Stimulated activated CD8-positive, alpha-beta memory T cell treated with anti-CD3 and anti-CD28 coated beads, Interleukin-7, amount 100 ng/mL, for 24 hours (primary cell): ENCODE data around the gene NCEH1.
"Not testable (repeated sequence)": the region's sequence is repeated elsewhere in the genome, so short reads cannot be mapped to it uniquely, and the experiment has no call there.

ENCODE experiments used
- DNase-seq: peaks from one replicate; pipeline ENCODE4 v3.0.0-alpha.2; 2020; ENCODE audit warnings: low read depth

The NCEH1 gene

GRCh38 chr3:172676196-172676922 lies 34.5 kb downstream of the NCEH1 start:
- no peak for DNase-seq

DNA sequence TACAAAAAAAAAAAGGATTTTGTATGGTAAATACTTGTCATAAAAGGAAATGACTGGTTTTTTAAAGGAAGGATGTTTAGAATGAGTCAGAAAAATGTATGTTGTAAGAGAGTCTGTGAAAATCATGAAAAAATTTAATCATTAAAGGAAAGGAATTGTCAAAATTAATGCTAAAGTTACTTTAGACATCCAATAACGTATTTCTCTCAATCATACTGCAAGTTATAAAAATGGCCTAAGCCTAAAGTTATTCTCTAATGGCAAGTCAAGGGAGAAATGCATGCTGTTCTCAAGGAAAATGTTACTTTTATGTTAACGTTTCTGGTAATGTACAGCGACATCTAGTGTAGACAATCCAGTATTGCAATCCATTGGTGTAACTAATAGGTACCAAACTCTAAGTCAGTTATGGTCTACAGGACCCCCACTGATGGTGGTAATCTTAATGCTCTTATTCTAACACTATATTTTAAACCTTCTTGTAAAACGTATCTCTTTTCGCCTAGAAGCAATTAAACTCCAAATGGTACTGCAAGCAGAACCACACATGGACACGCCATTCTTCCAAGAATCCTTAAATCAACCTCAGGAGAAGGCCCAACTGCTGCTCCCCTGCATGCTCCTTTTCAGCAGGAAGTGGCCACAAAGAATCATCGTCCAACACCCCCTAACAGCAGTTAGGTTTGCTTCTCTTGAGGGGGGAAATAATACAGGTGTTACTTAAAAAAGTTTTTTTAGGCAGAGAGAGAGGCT lies 35.2 kb downstream of the NCEH1 start:
- no peak for DNase-seq

DNA sequence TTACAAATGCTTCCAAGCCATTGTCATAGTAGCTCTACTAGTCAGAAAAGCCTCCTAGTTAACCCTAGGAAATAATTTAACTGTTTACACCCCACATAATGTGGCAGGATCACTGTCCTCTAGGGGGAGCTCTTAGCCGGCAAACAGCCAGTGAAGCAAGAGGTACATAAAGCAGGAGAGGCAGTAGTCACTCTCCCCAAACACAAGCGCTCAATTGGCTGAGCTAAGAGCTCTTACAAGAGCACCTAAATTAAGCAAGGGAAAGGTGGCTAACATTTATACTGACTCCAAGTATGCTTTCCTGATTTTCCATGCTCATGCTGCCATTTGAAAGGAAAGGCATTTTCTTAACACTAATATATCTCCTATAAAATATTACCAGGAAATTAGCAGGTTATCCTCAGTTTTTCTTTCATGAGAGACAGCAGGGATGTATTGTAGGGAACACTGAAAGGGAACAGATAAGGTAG lies 37.6 kb downstream of the NCEH1 start:
- DNase-seq = peak; percentile 27

- DNase-seq = no peak
Measured at GRCh38 chr3:172669021-172669420, 41.8 kb downstream of the NCEH1 start.

GRCh38 chr3:172666873-172667694 lies 43.8 kb downstream of the NCEH1 start:
- DNase-seq = peak; percentile 56

- DNase-seq = no peak
Measured at GRCh38 chr3:172666181-172666872, 44.5 kb downstream of the NCEH1 start.

DNA sequence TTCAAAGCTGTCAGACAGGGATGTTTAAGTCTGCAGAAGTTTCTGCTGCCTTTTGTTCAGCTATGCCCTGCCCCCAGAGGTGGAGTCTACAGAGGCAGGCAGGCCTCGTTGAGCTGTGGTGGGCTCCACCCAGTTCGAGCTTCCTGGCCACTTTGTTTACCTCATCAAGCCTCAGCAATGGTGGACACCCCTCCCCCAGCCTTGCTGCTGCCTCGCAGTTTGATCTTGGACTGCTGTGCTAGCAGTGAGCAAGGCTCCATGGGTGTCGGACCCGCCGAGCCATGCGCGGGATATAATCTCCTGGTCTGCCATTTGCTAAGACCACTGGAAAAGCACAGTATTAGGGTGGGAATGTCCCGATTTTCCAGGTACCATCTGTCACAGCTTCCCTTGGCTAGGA lies 45.4 kb downstream of the NCEH1 start:
- not testable (repeated sequence) for DNase-seq

- DNase-seq = not testable (repeated sequence)
Measured at GRCh38 chr3:172660421-172660820, 50.4 kb downstream of the NCEH1 start.

DNA sequence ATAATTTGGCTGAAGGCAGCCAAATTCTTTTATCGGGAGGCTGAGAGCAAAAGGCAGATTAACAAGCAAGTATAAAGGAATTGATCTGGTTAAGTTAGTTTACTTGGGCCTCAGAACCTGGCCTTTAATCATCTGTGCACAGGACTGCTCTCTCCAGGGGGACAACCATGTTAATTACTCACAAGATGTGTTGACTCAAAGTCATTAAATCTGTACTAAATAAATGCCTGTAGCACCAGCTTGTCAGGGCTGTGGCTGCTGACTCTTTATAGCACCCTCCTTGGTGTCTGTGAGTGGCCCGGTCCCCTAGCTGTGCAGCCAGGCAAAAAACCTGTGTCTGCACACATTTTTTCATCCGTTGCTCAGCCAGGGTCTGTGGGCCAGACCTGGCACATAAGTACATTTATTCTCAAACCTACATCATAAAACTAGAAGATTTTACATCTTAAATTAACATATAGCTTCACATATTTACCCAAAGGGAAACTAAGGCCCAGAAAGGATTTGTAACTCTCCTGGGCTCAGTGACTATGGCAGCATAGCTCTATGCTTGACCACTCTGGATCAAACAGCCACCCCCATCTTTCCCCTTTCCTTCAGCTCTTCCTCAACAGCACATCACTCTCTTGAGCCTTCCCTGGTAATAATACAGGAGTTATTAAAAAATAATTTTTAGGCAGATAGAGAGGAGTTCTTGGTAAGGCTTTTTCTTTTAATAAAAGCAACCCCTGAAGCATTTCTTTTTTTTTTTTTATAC lies 51.4 kb downstream of the NCEH1 start:
- DNase-seq = no peak

DNA sequence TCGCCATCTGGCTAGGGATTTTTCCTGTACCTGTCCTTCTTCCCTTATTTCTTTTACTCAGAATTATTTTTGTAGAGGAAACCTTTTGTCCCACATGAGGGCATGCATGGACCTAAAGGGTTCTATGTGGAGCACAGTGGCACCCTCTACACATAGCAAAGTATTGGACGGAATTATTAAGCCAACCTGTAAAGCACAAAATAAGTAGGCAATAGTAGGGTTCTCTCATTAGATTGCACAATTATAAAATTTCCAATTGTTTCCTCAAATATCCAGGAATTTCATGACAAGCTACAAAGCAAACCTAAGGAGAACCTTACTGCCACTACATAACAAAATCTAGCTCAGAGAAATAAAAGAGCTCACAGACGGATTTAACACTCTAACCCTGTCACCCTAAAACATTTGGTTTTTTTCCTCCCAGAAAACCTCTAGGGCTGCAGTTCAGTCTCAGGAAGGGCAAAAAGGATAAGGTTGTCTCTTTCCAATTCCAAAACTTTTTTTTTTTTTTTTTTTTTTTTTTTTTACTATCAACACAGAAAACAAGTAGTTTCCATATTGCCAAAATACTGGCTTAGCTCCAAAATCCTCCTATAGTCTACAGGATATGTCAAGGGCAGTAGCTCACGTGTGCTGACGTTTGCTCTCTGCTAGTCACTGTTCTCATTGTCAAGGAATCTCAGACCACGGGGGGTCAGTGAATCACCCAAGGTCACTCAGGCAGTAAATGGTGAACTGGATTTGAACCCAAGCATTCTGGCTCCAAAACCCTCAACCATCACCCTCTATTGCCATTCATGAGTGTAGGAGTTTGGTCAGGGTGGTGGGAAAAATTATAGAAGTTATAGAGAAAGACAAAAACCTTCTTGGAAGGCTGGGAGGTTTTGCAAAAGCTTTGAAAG lies 52.3 kb downstream of the NCEH1 start:
- DNase-seq = no peak

- DNase-seq = no peak
Measured at GRCh38 chr3:172656602-172657001, 54.3 kb downstream of the NCEH1 start.

DNA sequence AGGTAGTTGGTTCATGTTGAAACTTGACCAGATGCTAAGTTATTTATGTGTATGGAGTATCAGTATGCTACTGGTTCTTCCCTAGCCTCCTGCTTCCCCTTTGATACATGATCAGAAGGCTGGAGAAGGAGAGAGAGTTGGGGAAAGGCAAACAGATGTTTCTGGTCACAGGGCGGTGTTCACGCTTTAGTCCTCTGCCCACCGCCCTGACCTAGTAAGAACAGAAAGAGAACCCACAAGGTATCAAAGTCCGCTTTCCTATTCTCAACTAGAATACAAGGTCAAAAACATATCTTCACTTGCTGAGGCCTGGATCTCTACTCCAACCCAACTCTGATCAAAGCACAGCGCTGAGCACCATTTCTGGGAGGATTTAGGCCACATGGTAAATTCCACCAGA lies 55.5 kb downstream of the NCEH1 start:
- no peak for DNase-seq

DNA sequence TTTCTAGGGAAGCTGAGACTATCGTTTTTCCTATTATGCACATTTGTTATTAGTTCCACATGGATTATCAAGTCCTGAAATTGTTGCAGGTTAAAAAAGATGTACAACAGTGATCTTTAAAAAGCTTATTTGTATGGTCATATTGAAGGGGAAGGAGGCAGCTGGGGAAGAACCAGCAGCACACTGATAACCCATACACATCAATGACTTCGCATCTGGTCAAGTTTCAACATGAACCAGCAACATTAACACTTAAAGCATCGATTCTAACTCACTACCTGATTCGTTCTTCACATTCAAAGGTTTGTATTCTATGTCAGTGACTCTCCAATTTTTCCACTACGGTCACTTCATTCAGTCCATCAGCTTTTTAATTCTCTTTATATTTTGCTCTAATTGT lies 56.4 kb downstream of the NCEH1 start:
- no peak for DNase-seq

GRCh38 chr3:172653004-172653572 lies 57.8 kb downstream of the NCEH1 start:
- no peak for DNase-seq

DNA sequence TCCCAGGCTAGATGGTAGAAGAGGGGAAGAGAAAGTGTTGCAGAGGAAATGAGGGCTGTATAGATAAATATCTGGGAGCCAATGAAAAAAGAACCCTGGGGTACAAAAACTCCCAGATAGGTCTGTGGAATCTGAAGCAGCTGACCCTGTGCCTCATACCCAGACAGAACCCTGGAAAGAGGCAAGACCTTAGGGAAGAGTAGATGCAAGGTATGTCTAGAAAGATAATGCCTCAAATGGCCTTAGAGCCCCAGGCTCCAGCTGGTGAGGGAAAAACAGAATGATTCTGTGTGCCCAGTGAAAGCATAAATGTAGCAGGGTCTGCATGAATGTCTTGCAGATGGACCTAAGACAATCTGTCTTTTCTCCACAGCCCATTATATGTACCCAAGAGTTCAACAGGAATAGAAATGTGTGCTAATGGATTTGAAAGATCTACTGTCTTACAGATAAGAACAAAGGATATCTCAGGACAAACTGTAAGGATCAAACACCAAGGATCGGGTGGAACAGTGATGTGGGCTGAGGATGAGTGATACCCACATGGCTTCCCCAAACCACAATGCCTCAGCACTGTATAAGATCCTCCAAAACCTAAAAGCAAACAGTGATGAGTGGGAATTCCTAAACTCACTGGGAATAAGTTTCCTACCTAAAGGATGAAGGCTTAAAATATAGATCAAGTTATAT lies 58.8 kb downstream of the NCEH1 start:
- no peak for DNase-seq

DNA sequence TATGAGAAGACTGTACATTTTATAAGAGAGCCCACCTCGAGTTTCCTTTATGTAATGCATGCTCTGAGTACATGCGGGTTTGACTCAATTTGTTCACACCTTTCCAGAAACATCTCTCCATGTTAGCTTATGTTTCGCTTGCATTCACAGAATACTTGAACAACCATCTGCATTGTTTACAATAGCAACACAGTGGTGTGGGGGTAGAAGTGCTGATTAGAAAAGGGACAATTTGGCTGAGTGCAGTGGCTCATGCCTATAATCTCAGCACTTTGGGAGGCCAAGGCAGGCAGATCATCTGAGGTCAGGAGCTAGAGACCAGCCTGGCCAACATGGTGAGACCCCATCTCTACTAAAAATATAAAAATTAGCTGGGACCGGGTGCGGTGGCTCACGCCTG lies 60.9 kb downstream of the NCEH1 start:
- no peak for DNase-seq

GRCh38 chr3:172648747-172649146 lies 62.1 kb downstream of the NCEH1 start:
- DNase-seq = no peak

DNA sequence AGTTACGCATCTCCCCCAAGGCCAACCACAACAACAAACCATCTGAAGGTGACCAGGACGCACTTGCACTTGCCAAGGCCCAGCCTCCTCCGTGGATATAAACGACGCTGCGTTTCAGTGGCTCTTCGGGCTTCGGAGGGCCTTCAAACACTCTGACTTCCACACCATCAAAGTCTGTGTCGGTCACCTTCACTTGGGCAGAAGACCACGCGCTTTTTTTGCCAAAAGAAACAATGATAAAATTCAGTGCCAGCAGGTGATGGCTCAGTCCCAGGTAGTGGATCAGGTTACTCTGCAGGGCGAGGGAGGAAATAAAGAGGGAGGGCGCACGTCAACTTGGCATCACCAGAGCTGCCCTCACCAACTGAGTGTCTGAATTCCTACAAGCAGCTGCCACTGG lies 63.0 kb downstream of the NCEH1 start:
- no peak for DNase-seq

DNA sequence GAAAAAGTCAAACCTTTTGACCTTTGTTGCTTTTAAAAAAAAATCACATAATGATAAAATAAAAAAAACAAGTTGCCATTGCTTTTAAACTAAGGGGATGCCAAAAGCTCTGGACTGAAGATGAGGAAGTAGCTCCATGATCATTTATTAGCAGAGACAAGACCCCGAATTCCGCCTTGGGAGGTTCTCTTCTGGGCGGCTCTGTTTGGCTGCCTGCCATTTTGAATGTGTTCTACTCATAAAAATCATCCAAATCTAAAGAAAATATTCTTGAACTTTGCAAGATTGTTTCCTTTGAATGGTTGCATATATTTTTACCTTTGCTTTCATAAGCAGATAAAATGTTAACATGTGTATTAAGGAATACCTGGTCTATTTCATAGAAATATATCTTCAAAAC lies 63.8 kb downstream of the NCEH1 start:
- DNase-seq = no peak
